ENCODE results near the gene ACTR5.

DNA sequence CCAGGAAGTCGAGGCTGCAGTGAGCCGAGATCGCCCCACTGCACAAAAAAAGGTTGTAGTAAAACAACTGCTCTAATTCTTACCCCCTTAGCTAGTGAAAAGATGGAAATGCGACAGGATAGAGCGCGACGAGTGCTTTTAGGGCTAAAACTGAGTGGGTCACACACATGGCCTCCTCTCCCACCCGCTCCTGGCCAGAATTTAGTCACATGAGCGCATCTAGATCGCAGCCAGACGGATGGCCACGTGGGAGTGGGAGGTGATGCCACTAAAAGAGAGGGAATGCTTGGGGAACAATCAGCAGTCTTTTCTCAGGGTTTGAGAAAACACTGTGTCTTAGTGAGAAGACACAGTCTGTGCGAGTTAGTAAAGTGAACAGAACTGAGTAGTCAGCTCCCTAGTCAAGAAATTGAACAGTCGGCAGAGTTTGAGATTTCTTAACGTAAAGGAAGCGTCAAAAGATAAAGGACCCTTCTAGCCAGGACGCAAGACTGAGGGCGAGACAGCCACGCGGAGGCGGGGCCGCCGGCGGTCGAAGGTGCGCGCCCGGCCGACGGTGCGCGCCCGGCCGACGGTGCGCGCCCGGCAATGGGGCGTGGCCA, 664 bp upstream of the ACTR5 start:
- TF ChIP-seq POLR2AphosphoS5 (IDR thresholded peaks at IDR 0.05; ENCODE audit: borderline replicate concordance, low read depth, low read length) (no peak), EZH2 (IDR thresholded peaks at IDR 0.05) (no peak), FOXP2 (optimal IDR thresholded peaks at IDR 0.05; ENCODE audit: control extremely low read depth, extremely low read length, insufficient read depth) (no peak)
